CD4-positive, alpha-beta T cell treated with Interleukin-17A for 4 hours (primary cell): ENCODE results near the gene TSTD2.

ENCODE experiments used
- DNase-seq: peaks from one replicate; pipeline ENCODE4 v3.0.0-alpha.2; 2020; ENCODE audit warnings: mixed read lengths

The TSTD2 gene

GRCh38 chr9:97632985-97633858 lies at the start of gene TSTD2, which contains the start of gene NCBP1:
Gene TSTD2 (minus strand): TSS chr9:97633368. CDS start chr9:97627562, 5,806 bp downstream.
Gene NCBP1 (plus strand): TSS chr9:97633821. CDS start chr9:97633882, 61 bp downstream.
- peak; percentile 97 for DNase-seq

DNA sequence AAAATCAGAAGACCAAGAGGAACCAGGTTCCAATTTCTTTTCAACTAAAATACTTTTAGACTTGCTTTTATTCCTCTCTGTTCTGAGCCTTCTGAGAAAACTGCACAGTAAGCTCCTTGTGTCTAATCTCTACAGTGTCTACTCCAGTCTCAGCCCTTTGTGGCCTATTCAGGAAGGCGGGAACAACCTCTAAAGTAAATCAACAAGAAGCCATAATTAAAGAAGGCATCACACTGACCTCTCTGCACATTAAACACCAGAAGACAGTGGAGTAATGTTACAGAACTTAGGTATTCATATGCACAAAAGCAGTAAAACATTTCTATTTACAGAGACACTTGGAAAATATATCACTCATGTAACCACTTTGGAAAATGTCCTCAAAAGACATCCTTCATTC lies 49.1 kb upstream of the TSTD2 start:
- no peak for DNase-seq

DNA sequence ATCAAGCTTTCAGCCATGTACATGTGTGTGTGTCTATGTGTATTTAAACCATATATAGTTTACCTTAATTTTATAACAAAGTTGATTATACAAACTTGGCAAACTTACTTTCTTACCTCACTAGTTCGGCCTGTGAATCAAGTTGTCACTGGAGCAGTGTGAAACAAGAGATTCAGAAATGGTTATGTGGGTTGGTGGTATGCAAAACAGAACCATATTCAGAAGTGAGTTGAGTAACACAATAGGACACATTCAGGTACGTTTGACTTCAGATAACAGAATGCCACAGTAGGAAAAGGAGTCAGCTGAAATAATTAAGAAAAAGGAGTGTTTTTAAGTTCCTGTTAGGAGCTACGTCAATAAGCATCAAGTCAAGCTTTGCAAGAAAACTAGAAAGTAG lies 42.5 kb upstream of the TSTD2 start:
- no peak for DNase-seq

GRCh38 chr9:97673922-97674321 lies 40.8 kb upstream of the TSTD2 start:
- no peak for DNase-seq

GRCh38 chr9:97672403-97672802 lies 39.2 kb upstream of the TSTD2 start:
- DNase-seq: no peak

DNA sequence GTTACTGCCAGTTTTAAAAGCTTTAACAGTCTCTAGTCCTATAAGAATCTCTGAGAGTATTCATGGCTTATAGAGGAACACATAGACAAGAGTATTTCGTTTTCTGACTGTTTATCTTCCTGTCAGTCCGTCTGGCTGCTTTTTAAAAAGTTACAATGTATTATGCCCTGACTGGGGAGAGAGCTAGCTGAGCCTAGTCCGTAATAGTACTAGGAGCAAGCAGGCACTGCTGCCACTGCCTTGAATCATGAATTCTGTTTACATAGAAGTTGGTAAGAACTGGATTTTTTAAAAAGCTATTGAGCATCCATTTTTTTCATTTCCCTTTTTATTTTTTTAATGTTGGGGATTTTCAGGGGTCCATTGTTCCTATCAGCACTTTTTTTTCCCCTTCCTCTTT lies 37.4 kb upstream of the TSTD2 start:
- DNase-seq: no peak

GRCh38 chr9:97668485-97668884 lies 35.3 kb upstream of the TSTD2 start:
- DNase-seq: no peak

DNA sequence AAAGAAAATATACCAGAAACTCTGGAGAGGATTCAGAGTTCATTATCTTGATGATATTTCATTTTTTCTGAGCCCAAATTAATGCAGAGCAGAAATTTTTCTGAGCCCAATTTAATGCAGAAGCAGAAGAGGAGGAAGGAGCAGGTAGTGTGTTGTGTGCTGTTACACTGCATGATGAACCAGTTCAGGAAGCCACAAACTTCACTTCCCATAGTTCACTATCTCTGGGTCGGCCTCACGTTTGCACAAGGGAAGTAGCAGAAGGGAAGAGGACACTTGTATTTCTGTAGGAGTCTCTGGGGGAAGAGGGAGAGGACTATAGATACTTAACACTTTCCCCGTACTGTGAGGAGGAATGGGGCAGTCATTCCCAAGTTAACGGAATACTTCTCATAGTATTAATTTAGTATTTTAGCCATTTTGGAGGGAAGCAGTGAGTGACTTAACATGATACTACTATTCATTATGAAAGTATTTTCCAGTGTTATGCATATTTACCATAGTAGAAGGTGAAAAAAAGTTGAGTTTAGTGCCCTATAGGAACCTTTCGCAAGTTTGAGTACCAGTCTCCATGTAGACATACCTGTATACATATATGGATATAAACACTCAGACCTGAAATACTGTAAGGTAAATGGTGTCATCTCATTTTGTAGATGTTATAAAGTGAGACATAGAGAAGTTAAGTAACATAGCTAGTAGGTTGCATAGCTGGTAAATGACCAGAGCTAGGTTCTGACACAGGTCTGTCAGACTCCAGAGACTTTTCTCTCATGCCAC lies 33.9 kb upstream of the TSTD2 start:
- DNase-seq: no peak

GRCh38 chr9:97665742-97666141 lies 32.6 kb upstream of the TSTD2 start:
- no peak for DNase-seq

DNA sequence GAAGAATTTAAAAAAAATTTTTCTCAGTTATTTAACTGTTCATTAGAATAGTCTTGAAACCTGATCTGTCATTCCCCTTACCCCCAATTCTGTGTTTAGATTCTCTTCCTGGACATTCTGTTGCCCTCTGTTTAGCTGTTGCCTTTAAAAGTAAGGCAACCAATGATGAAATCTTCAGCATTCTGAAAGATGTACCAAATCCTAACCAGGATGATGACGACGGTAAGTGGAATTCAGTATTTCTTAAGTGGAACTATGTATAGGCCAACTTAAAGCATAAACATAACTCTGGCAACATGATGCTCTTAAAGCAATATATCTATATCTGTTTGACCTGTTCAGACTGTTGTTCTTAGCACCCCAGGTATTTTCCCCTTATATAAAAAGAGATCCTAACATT lies 27.7 kb upstream of the TSTD2 start:
- DNase-seq: no peak

DNA sequence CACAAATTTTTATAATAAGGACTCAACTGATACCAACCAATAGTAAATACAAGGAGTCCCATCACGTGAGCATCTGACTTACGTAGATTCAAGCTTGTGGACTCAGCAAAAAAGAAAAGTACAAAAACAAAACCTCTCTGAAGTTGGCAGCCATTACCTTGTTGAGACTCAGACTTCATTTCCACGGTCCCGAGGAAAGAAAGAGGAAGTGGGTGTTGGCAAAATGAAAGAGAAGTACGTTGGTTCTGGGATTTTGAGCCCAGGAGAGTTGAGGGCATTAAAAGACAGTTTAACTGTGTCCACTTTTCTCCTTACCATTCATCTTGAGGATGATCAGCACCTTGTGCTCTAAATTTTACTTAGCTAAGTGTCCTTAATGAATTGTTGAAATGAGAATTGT lies 27.2 kb upstream of the TSTD2 start:
- no peak for DNase-seq

DNA sequence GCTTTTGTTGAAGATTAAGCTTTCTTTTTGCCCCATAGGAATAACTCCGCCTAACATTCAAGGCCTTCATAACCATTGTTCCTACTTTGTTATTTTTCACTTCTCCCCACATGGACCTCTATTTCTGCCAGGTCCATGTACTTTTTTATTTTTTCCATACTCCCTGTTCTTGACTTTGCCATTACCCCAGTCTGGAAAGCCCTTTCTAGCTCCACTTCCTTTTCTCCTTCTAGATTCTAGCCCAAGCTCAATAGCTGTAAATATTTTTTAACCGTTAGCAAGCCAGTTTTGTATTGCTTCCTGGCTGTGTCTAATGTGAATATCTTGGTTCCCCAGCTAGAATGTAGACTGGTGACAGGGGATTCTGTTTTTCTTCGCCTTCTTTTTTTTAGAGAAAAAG lies 26.6 kb upstream of the TSTD2 start:
- DNase-seq: no peak

- DNase-seq: no peak
Observed at GRCh38 chr9:97658707-97659106, 25.5 kb upstream of the TSTD2 start.

DNA sequence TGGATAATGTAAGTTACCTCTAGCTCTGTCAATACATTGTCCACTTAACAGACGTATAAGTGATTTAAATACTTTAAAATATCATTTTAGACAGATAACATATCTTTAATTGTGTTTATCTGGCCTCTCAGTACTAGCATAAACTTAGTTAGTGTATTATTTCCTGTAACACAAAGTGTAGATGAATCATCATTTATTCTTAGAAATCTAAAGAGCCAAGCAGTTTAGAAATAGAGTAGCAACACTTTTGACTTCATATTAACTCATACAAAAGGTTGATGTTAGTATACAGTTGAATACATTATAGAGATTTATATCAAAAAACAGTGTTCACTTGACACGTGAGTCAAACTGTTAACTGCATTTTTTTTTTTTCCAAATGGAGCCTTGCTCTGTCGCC lies 18.5 kb upstream of the TSTD2 start:
- DNase-seq: no peak

- no peak for DNase-seq
Observed at GRCh38 chr9:97647996-97648395, 14.8 kb upstream of the TSTD2 start.

DNA sequence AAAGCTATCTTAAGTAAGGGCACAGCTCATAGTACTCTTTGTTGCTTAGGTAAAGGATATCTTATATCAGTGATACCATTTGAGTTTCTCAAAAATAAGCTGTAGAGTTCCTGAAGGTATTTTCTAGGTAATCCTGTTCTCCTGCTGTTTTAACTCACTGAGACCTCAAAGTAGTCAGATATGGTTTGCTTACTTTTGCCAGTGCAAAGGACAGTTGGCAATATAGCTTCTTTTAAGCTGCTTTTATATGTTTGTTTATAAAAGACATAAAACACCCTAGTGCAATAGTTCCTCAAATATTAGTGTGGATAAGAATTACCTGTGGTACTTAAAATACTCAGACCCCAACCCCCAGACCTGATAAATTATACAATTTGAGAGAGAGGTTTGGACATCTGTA lies 12.6 kb upstream of the TSTD2 start:
- no peak for DNase-seq

- no peak for DNase-seq
Observed at GRCh38 chr9:97640325-97640724, 7.2 kb upstream of the TSTD2 start.

GRCh38 chr9:97638666-97639065 lies 5.5 kb upstream of the TSTD2 start:
- DNase-seq: no peak

DNA sequence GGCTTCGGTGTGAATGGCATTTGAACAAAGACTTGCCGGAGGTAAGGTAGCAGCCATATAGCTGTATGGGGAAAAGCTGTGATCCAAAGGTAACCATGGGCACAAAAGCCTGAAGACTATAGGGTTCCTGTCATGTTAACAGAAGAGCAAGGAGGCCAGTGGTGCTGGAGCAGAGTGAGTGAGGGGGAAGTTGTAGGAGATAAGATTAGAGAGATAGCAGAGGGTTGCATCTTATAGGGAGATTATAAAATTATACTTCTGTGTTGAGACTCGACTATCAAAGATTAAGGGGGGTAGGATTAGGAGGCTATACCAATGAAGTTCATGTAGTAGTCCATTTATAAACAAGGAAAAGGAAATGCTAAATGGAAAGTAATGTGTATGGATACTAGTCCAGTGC lies 3.7 kb upstream of the TSTD2 start:
- no peak for DNase-seq

DNA sequence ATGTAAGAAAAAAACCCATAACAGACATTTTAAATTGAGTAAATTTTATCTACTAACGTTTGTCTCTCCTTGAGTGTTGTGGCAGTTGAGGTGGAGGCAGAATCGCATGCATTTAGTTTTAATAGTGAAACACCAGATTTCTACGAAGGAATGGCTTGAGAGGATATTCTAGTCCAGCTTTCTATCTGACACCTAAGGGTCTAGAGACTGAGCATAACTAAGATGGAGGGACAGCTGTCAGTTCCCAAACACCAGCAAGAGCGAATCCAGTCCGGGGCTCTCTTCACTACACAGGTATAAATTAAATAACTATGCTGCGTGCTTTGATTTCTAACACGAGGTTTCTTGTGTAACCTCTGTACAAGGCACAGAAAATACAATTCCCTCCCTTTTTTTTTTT lies 1.9 kb upstream of the TSTD2 start:
- DNase-seq: no peak

DNA sequence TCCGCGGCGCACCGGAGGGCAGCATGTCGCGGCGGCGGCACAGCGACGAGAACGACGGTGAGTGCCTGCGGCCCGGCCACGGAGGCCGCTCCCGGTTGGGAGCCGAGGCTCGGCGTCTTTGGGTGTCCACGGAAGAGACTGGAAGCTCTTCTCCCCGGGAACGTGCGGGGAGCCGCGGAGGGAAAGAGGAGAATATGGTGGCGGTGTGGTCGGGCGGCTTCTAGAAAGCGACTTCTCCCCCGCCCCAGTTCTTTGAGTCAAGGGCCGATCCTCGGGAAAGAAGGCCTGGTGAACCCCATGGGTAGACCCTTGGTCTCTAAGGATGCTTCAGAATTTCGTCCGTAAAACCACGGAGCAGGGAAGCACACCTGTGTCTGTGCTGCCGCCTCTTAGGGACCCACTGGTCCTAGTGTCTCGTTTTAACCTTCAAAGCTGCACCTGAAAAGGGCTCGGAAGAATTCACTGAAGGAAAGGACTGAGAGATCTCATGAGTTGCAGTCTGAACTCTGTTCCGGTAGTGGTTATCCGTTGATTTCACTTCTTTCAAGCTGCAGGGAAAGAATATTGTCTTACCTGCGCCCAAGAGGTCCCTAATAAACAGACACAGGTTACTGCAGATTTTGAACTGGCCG lies 807 bp upstream of the TSTD2 start:
- DNase-seq: no peak

- peak; percentile 34 for DNase-seq
Observed at GRCh38 chr9:97632248-97632984, 752 bp downstream of the TSTD2 start.

DNA sequence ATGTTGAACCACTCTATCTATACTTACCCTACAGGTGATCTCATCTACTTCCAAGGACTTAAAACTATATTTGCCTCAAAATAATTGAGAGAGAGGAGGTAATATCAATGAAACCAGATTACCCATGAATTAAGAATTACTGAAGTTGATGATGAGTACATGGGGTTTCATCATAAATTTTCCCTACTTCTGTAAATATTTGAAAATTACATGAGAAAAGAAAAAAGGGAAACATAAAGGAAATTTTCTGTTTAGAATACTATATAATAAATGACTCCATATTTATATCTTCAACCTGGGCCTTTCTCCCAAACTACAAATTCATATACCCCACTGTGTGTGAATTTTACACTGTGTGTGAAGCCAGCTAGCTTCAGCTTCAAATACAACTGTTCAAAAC lies 2.6 kb downstream of the TSTD2 start:
- no peak for DNase-seq
